ENCODE measurements around the gene DNAH8. TPM values are rescaled to one million over a fixed set of nuclear protein-coding genes. Genes with fewer than 3 reads are reported as not detected.

The DNAH8 gene
- total RNA-seq, 1 donor from 2014 or later, result 0.03 TPM

- intact Hi-C loops (cut with DNase I), result no loop called here
- DNase-seq (no peak), ATAC-seq (no peak)
- TF ChIP-seq CTCF (IDR thresholded peaks at IDR 0.05), result no peak
- H3K27ac ChIP-seq, result no peak overlapping the region
- peaks cover 3% of the 10 kb centered on the region for H3K27me3 ChIP-seq (ENCODE audit: low read depth)
- no peak overlapping the region for H3K4me3 ChIP-seq
- H3K4me1 ChIP-seq, result no peaks in the 10 kb centered on the region
- no peaks in the 10 kb centered on the region for H3K36me3 ChIP-seq
- no peaks in the 10 kb centered on the region for H3K9me3 ChIP-seq
Measured at GRCh38 chr6:38796850-38797249, 81.7 kb downstream of the DNAH8 start.

- DNase-seq (no peak), ATAC-seq (no peak)
- Histone ChIP-seq H3K36me3 (no peaks in the 10 kb centered on the region), H3K4me1 (no peaks in the 10 kb centered on the region), H3K27ac (no peak overlapping the region), H3K9me3 (no peaks in the 10 kb centered on the region), H3K4me3 (no peak overlapping the region), H3K27me3 (ENCODE audit: low read depth) (peaks cover 3% of the 10 kb centered on the region)
- intact Hi-C loops (cut with DNase I), result no loop called here
- no peak for TF ChIP-seq CTCF (IDR thresholded peaks at IDR 0.05)
Measured at GRCh38 chr6:38797391-38797790, 82.3 kb downstream of the DNAH8 start.

GRCh38 chr6:38799529-38800184, 84.5 kb downstream of the DNAH8 start:
- H3K9me3 ChIP-seq, result no peaks in the 10 kb centered on the region
- ATAC-seq, result no peak
- no peak for DNase-seq
- no peak overlapping the region for H3K27ac ChIP-seq
- no peaks in the 10 kb centered on the region for H3K36me3 ChIP-seq
- H3K27me3 ChIP-seq (ENCODE audit: low read depth), result peaks cover 3% of the 10 kb centered on the region
- intact Hi-C loops (cut with DNase I), result no loop called here
- H3K4me3 ChIP-seq, result no peak overlapping the region
- no peaks in the 10 kb centered on the region for H3K4me1 ChIP-seq
- no peak for TF ChIP-seq CTCF (IDR thresholded peaks at IDR 0.05)

GRCh38 chr6:38801305-38801704, 86.2 kb downstream of the DNAH8 start:
- DNase-seq, result no peak
- H3K4me1 ChIP-seq, result no peaks in the 10 kb centered on the region
- no peak for ATAC-seq

GRCh38 chr6:38802497-38802896, 87.4 kb downstream of the DNAH8 start:
- intact Hi-C loops (cut with DNase I), result no loop called here
- DNase-seq (no peak), ATAC-seq (no peak)
- no peaks in the 10 kb centered on the region for H3K9me3 ChIP-seq
- no peaks in the 10 kb centered on the region for H3K27me3 ChIP-seq (ENCODE audit: low read depth)
- H3K4me3 ChIP-seq, result no peak overlapping the region
- TF ChIP-seq CTCF (IDR thresholded peaks at IDR 0.05), result no peak
- H3K27ac ChIP-seq, result no peak overlapping the region
- H3K4me1 ChIP-seq, result no peaks in the 10 kb centered on the region
- no peaks in the 10 kb centered on the region for H3K36me3 ChIP-seq

More at GRCh38 chr6:38801305-38801704, 86.2 kb downstream of the DNAH8 start:
- peaks cover 3% of the 10 kb centered on the region for H3K27me3 ChIP-seq (ENCODE audit: low read depth)
- H3K36me3 ChIP-seq, result no peaks in the 10 kb centered on the region
- no peak overlapping the region for H3K27ac ChIP-seq
- TF ChIP-seq CTCF (IDR thresholded peaks at IDR 0.05), result no peak
- intact Hi-C loops (cut with DNase I), result no loop called here
- H3K4me3 ChIP-seq, result no peak overlapping the region
- H3K9me3 ChIP-seq, result no peaks in the 10 kb centered on the region
